ENCODE results near the gene CLIC5. TPM values are rescaled to one million over a fixed set of nuclear protein-coding genes. Genes with fewer than 3 reads are reported as not detected.

The CLIC5 gene
- total RNA-seq, 4 donors from 2014 or later, result under 0.01 to 5.1 (median 1.5) TPM

GRCh38 chr6:45899683-45899946 is 116.0 kb downstream of the CLIC5 start:
- DNase-seq, result no peak
- Histone ChIP-seq H3K27ac (no peak overlapping the region), H3K4me1 (no peaks in the 10 kb centered on the region), H3K9me3 (no peaks in the 10 kb centered on the region), H3K4me3 (no peak overlapping the region), H3K36me3 (no peaks in the 10 kb centered on the region), H3K27me3 (no peaks in the 10 kb centered on the region)
- intact Hi-C loops (cut with DNase I; ENCODE audit: low total_unique reads), result no loop called here
- TF ChIP-seq CTCF (IDR thresholded peaks at IDR 0.05) (no peak), POLR2A (IDR thresholded peaks at IDR 0.05) (no peak)

- no peak for TF ChIP-seq CTCF (IDR thresholded peaks at IDR 0.05)
- no peak for TF ChIP-seq POLR2A (IDR thresholded peaks at IDR 0.05)
- Histone ChIP-seq H3K36me3 (no peaks in the 10 kb centered on the region), H3K4me1 (no peaks in the 10 kb centered on the region), H3K4me3 (no peak overlapping the region), H3K27ac (no peak overlapping the region), H3K27me3 (no peaks in the 10 kb centered on the region), H3K9me3 (no peaks in the 10 kb centered on the region)
- no peak for DNase-seq
- intact Hi-C loops (cut with DNase I; ENCODE audit: low total_unique reads), result no loop called here
These were observed 116.5 kb downstream of the CLIC5 start for GRCh38 chr6:45898941-45899682.

- Histone ChIP-seq H3K4me3 (no peak overlapping the region), H3K27me3 (no peaks in the 10 kb centered on the region), H3K27ac (no peak overlapping the region), H3K36me3 (no peaks in the 10 kb centered on the region), H3K4me1 (no peaks in the 10 kb centered on the region), H3K9me3 (no peaks in the 10 kb centered on the region)
- DNase-seq, result no peak
- intact Hi-C loops (cut with DNase I; ENCODE audit: low total_unique reads), result no loop called here
- TF ChIP-seq CTCF (IDR thresholded peaks at IDR 0.05) (no peak), POLR2A (IDR thresholded peaks at IDR 0.05) (no peak)
These were observed 118.7 kb downstream of the CLIC5 start for GRCh38 chr6:45896783-45897441.

- no peak for DNase-seq
- intact Hi-C loops (cut with DNase I; ENCODE audit: low total_unique reads), result no loop called here
- no peak overlapping the region for H3K4me3 ChIP-seq
- no peak overlapping the region for H3K27ac ChIP-seq
- no peak for TF ChIP-seq POLR2A (IDR thresholded peaks at IDR 0.05)
- no peaks in the 10 kb centered on the region for H3K4me1 ChIP-seq
- H3K27me3 ChIP-seq, result no peaks in the 10 kb centered on the region
- no peaks in the 10 kb centered on the region for H3K36me3 ChIP-seq
- no peaks in the 10 kb centered on the region for H3K9me3 ChIP-seq
These were observed 120.1 kb downstream of the CLIC5 start for GRCh38 chr6:45895569-45895968.

GRCh38 chr6:45892696-45893245 is 122.9 kb downstream of the CLIC5 start:
- H3K36me3 ChIP-seq, result no peaks in the 10 kb centered on the region
- TF ChIP-seq CTCF (IDR thresholded peaks at IDR 0.05) (no peak), POLR2A (IDR thresholded peaks at IDR 0.05) (no peak)

More at GRCh38 chr6:45892696-45893245, 122.9 kb downstream of the CLIC5 start:
- H3K4me3 ChIP-seq, result no peak overlapping the region
- no peaks in the 10 kb centered on the region for H3K4me1 ChIP-seq
- no peaks in the 10 kb centered on the region for H3K27me3 ChIP-seq
- no peak overlapping the region for H3K27ac ChIP-seq
- H3K9me3 ChIP-seq, result no peaks in the 10 kb centered on the region
- DNase-seq, result no peak
- intact Hi-C loops (cut with DNase I; ENCODE audit: low total_unique reads), result no loop called here
